Neuronal stem cell (in vitro differentiated cells): ENCODE data around the gene PRM2. TPM values are rescaled to one million over a fixed set of nuclear protein-coding genes. Genes with fewer than 3 reads are reported as not detected.

Experiments
- DNase-seq: peaks from one replicate; pipeline ENCODE4 v3.0.0-alpha.2; 2013; ENCODE audit warnings: low spot score
- H2AFZ ChIP-seq: one replicate; pipeline ENCODE4 v1.6.1; 2013; ENCODE audit warnings: mild to moderate bottlenecking, low read length, inconsistent platforms
- H2AK5ac ChIP-seq: 2 replicates; pipeline ENCODE4 v1.6.1; 2013; ENCODE audit warnings: low read depth, mild to moderate bottlenecking, inconsistent platforms, low read length, moderate library complexity, mixed read lengths
- H2BK120ac ChIP-seq: 2 replicates; pipeline ENCODE4 v1.6.1; 2013; ENCODE audit warnings: low read depth, mild to moderate bottlenecking, inconsistent platforms, low read length, moderate library complexity, mixed read lengths
- H2BK12ac ChIP-seq: one replicate; pipeline ENCODE4 v1.6.1; 2013; ENCODE audit warnings: low read length, inconsistent platforms
- H2BK15ac ChIP-seq: 2 replicates; pipeline ENCODE4 v1.6.1; 2013; ENCODE audit warnings: mild to moderate bottlenecking, low read length, inconsistent platforms, mixed read lengths
- H2BK5ac ChIP-seq: one replicate; pipeline ENCODE4 v1.6.1; 2013; ENCODE audit warnings: inconsistent platforms, mild to moderate bottlenecking, low read length, moderate library complexity
- H3K14ac ChIP-seq: one replicate; pipeline ENCODE4 v1.6.1; 2013; ENCODE audit warnings: low read length, inconsistent platforms
- H3K18ac ChIP-seq: 2 replicates; pipeline ENCODE4 v1.6.1; 2013; ENCODE audit warnings: low read length, inconsistent platforms
- H3K23ac ChIP-seq: 2 replicates; pipeline ENCODE4 v1.6.1; 2013; ENCODE audit warnings: low read depth, mild to moderate bottlenecking, mixed read lengths, low read length, inconsistent platforms; ENCODE audit not compliant: poor library complexity
- H3K27ac ChIP-seq: replicated peaks from 3 replicates; pipeline ENCODE4 v1.5.1; 2013; ENCODE audit warnings: low read length, inconsistent platforms
- H3K27me3 ChIP-seq, 3 experiments: 2 replicates each; pipeline ENCODE4 v1.6.1; 2013; ENCODE audit warnings: low read length in 3 of 3, mild to moderate bottlenecking in 2 of 3, inconsistent platforms in 1 of 3, low read depth in 1 of 3, mixed read lengths in 1 of 3, moderate library complexity in 1 of 3; ENCODE audit not compliant: control insufficient read depth in 3 of 3, insufficient read depth in 3 of 3
- H3K36me3 ChIP-seq, 2 donors: replicated peaks in 1 of 2; 2 replicates each; pipeline ENCODE4 v1.6.1; 2013; ENCODE audit warnings: low read length in 2 of 2; ENCODE audit not compliant: control insufficient read depth in 2 of 2, insufficient read depth in 2 of 2
- H3K4ac ChIP-seq: 2 replicates; pipeline ENCODE4 v1.6.1; 2013; ENCODE audit warnings: inconsistent platforms, mild to moderate bottlenecking, low read length, moderate library complexity
- H3K4me1 ChIP-seq, 2 donors: 1 replicate in 1 of 2; 2 replicates in 1 of 2; pipeline ENCODE4 v1.6.1; 2013; ENCODE audit warnings: low read length in 2 of 2, low read depth in 1 of 2; ENCODE audit not compliant: control insufficient read depth in 2 of 2, insufficient read depth in 1 of 2
- H3K4me2 ChIP-seq: one replicate; pipeline ENCODE4 v1.6.1; 2013; ENCODE audit warnings: mild to moderate bottlenecking, low read length, inconsistent platforms; ENCODE audit not compliant: insufficient read depth, poor library complexity, severe bottlenecking
- H3K4me3 ChIP-seq, 2 donors: 2 replicates each; pipeline ENCODE4 v1.5.1; 2013; ENCODE audit warnings: low read length in 2 of 2, mild to moderate bottlenecking in 2 of 2, inconsistent platforms in 1 of 2, moderate library complexity in 1 of 2
- H3K79me1 ChIP-seq: one replicate; pipeline ENCODE4 v1.6.1; 2013; ENCODE audit warnings: low read depth, mild to moderate bottlenecking, inconsistent platforms, low read length, moderate library complexity
- H3K9ac ChIP-seq: one replicate; pipeline ENCODE4 v1.6.1; 2013; ENCODE audit warnings: mild to moderate bottlenecking, low read depth, low read length, inconsistent platforms; ENCODE audit not compliant: poor library complexity
- H3K9me3 ChIP-seq, 2 donors: replicated peaks in 1 of 2; 2 replicates each; pipeline versions ENCODE3 to v1.6.1; 2013; ENCODE audit warnings: low read length in 2 of 2, mild to moderate bottlenecking in 2 of 2, inconsistent platforms in 1 of 2, low read depth in 1 of 2, mixed read lengths in 1 of 2, moderate library complexity in 1 of 2; ENCODE audit not compliant: control insufficient read depth in 2 of 2, insufficient read depth in 1 of 2
- H4K8ac ChIP-seq: one replicate; pipeline ENCODE4 v1.6.1; 2013; ENCODE audit warnings: low read depth, mild to moderate bottlenecking, inconsistent platforms, low read length, moderate library complexity
- H4K91ac ChIP-seq: one replicate; pipeline ENCODE4 v1.6.1; 2013; ENCODE audit warnings: low read length, low read depth, mild to moderate bottlenecking, inconsistent platforms; ENCODE audit not compliant: poor library complexity
- WGBS, 2 donors: extraction: QIAGEN DNeasy Blood & Tissue Kit; methylation state at CpG; one replicate each; pipeline ENCODE4 v1.1.7; 2013; ENCODE audit warnings: missing lambda C conversion rate in 2 of 2, mixed read lengths in 1 of 2; ENCODE audit not compliant: insufficient read length in 2 of 2, insufficient replicate concordance in 1 of 2; ENCODE audit errors: extremely low coverage in 2 of 2; 5-methylcytosine and 5-hydroxymethylcytosine counted together
- polyA plus RNA-seq, 2 experiments: library from polyadenylated mRNA; stranded (reverse); fragments of 200-250 nt; gene quantifications; one replicate each; pipeline ENCODE4 v1.2.3, GENCODE V29; 2013

The PRM2 gene, protein sequence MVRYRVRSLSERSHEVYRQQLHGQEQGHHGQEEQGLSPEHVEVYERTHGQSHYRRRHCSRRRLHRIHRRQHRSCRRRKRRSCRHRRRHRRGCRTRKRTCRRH
- not detected for polyA plus RNA-seq (2013, experiment 1 of 2)
- polyA plus RNA-seq (2013, experiment 2 of 2) = not detected

DNA sequence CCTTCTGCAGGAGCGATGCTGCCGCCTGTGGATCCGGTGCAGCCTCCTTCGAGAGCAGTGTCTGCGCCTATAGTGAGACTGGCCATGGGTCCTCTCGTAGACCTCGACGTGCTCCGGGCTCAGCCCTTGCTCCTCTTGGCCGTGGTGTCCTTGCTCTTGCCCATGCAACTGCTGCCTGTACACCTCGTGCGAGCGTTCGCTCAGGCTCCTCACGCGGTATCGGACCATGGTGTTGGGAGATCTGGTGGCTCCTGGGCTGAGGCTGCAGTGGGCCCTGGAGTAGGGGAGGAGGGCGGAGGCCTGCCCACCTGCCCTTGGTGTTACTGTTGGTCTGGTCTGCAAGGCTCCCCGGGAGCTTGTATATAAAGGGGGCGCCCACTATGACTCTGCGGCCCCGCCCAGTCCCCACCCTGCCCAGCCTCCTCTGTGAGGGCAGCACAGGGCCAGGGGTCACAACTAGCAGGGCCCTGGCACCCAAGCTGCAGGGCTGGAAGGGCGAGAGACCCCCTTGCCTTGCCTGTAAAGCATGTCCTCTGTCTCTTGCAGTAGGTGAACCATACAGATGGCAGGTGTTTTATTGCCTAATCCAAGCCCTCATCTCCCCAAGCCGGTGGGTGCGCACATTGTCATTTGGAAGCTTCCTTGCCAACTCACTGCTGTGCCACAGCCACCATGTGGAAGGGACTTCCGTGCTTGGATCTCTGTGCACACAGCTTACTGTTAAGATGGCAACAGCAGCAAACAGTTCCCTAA, at the start of gene PRM2:
TSS of gene PRM2 (minus strand) at position 338 of the 753 bp plus-strand sequence. CDS start at position 228, 110 bp downstream.
- no peak within 1 kb of the TSS for H4K8ac ChIP-seq
- no peak within 1 kb of the TSS for H3K4me3 ChIP-seq
- H3K27ac ChIP-seq = no peak within 1 kb of the TSS
- no peaks in the 10 kb centered on the region for H3K79me1 ChIP-seq
- no peak within 1 kb of the TSS for H2BK120ac ChIP-seq
- no peak within 1 kb of the TSS for H2BK5ac ChIP-seq
- no peak for DNase-seq
- WGBS, 2 donors = no CpG with 5 or more reads among the region's 26 CpGs
- H2BK15ac ChIP-seq = no peak within 1 kb of the TSS
- no peaks in the 10 kb centered on the region for H3K27me3 ChIP-seq
- H3K36me3 ChIP-seq = no peaks in the 10 kb centered on the region
- peak within 1 kb of the TSS; percentile 7 for H2BK12ac ChIP-seq
- H3K14ac ChIP-seq = peak within 1 kb of the TSS; percentile 65
- H2AK5ac ChIP-seq = peak within 1 kb of the TSS; percentile 37
- peak within 1 kb of the TSS; percentile 33 for H3K9ac ChIP-seq
- H3K9me3 ChIP-seq = no peaks in the 10 kb centered on the region
- H3K4me2 ChIP-seq = no peak within 1 kb of the TSS
- H3K4me1 ChIP-seq = peaks cover 6 to 10% of the 10 kb centered on the region in 2 donors
- peak within 1 kb of the TSS; percentile 55 for H3K18ac ChIP-seq
- H3K4ac ChIP-seq = no peak within 1 kb of the TSS
- H2AFZ ChIP-seq = no peak within 1 kb of the TSS
- H3K23ac ChIP-seq = no peak within 1 kb of the TSS
- no peak within 1 kb of the TSS for H4K91ac ChIP-seq

DNA sequence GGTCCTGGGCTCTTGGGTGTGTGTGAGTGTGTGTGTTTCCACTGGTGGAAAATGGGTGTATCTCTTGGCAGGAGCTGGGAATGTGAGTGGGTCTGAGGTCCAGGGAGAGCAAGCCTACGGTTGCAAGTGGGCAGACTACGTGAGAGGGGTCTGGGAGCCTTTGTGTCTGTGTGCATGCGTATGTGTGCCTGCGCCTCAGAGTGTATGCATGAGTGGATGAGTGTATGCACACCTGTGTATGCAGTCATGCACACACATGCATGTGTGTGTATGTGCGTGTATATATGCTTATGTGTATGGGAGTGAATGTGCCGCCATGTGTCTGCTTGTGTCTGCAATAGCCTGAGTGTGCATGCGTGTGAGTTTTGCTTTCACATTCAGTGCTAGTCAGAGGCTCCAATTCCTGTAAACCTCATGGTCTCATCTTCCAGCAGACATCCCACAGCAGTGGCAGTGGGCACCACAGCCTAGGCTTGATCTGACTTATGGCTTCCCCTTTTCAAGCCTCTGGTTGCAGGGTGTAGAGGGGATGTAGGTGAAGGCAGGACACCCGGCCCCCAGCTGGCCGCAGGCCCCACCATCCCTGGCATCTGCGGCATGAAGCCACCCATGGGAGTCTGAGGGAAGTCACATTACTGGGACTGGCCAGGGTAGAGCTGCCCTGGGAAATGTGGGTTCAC, 49.3 kb upstream of the PRM2 start:
- no peak overlapping the region for H3K4me2 ChIP-seq
- WGBS, 2 donors = no CpG with 5 or more reads among the region's 10 CpGs
- H2BK12ac ChIP-seq = peak overlapping the region; percentile 2
- H3K4me3 ChIP-seq = no peak overlapping the region
- H2AFZ ChIP-seq = peak overlapping the region; percentile 46
- H2AK5ac ChIP-seq = peak overlapping the region; percentile 23
- peak overlapping the region; percentile 90 for H3K18ac ChIP-seq
- no peak overlapping the region for H2BK5ac ChIP-seq
- H3K9me3 ChIP-seq = no peaks in the 10 kb centered on the region
- H4K8ac ChIP-seq = peak overlapping the region; percentile 44
- peak overlapping the region; percentile 61 for H2BK15ac ChIP-seq
- H3K4me1 ChIP-seq = peaks cover 11 to 21% of the 10 kb centered on the region in 2 donors
- H3K23ac ChIP-seq = peak overlapping the region; percentile 40
- H3K9ac ChIP-seq = no peak overlapping the region
- H3K27me3 ChIP-seq = no peaks in the 10 kb centered on the region
- H2BK120ac ChIP-seq = peak overlapping the region; percentile 62
- H3K36me3 ChIP-seq = no peaks in the 10 kb centered on the region
- no peak overlapping the region for H4K91ac ChIP-seq
- peaks cover 2% of the 10 kb centered on the region for H3K79me1 ChIP-seq
- peak overlapping the region; percentile 60 for H3K4ac ChIP-seq
- no peak overlapping the region for H3K27ac ChIP-seq
- no peak for DNase-seq
- peak overlapping the region; percentile 85 for H3K14ac ChIP-seq

DNA sequence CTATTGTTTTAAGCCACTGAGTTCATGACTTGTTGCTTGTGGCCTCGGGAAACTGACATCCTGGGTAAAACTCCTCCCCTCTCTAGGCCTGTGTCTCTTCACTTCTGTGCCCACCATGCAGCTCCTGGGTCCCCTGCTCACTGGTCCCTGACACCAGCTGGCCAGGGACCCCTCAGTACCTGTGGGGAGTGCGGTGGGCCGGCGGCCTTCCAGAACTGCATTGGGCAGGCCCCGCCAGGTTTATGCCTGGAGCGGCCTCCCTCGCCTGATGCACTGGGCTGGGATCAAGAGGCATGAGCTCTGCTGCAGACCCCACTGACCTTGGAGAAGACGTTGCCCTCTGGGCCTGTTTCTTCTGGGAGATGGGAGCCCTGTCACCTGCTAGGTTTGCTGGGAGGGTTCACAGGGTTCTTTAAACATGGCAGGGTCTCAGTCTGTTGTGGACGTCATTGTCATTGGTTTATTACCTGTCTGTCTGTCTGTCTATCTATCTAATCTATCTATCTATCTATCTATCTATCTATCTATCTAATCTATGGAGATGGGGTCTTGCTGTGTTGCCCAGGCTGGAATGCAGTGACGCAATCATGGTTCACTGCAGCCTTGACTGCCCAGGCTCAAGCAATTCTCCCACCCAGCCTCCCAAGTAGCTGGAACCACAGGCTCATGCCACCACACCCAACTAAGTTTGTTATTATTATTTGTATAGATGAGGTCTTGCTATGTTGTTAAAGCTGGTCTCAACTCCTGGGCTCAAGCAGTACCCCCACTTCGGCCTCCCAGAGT, 47.5 kb upstream of the PRM2 start:
- peak overlapping the region; percentile 85 for H2BK120ac ChIP-seq
- peak overlapping the region; percentile 81 for H3K18ac ChIP-seq
- H2BK15ac ChIP-seq = no peak overlapping the region
- no peak overlapping the region for H3K27ac ChIP-seq
- no peaks in the 10 kb centered on the region for H3K27me3 ChIP-seq
- H3K9me3 ChIP-seq = peaks cover 0 to 2% of the 10 kb centered on the region in 2 donors
- WGBS, 2 donors = no CpG with 5 or more reads among the region's 11 CpGs
- no peak overlapping the region for H3K4me2 ChIP-seq
- no peak overlapping the region for H3K9ac ChIP-seq
- no peak for DNase-seq
- no peak overlapping the region for H4K91ac ChIP-seq
- H3K36me3 ChIP-seq = no peaks in the 10 kb centered on the region
- H3K4me3 ChIP-seq = no peak overlapping the region
- no peak overlapping the region for H3K14ac ChIP-seq
- H3K23ac ChIP-seq = peak overlapping the region; percentile 13
- peak overlapping the region; percentile 77 for H3K4ac ChIP-seq
- no peak overlapping the region for H2BK5ac ChIP-seq
- H3K79me1 ChIP-seq = peaks cover 2% of the 10 kb centered on the region
- no peak overlapping the region for H4K8ac ChIP-seq
- H2AFZ ChIP-seq = peak overlapping the region; percentile 2
- peak overlapping the region; percentile 14 for H2AK5ac ChIP-seq
- H2BK12ac ChIP-seq = no peak overlapping the region
- H3K4me1 ChIP-seq = peaks cover 8 to 17% of the 10 kb centered on the region in 2 donors
